K562 (cell line): ENCODE measurements around the gene C2CD2L. TPM values are rescaled to one million over a fixed set of nuclear protein-coding genes. Genes with fewer than 3 reads are reported as not detected.

Experiments used
- ATAC-seq: fragments of 200-7000 bp; cut with Tn5 transposase; 3 replicates; pipeline ENCODE4 v1.9.1; 2020; ENCODE audit warnings: moderate library complexity
- BruUV-seq: library from RNA; stranded (reverse); fragments of 400-500 nt; replicated peaks from 2 replicates; lab custom pipeline; 2021; lab: Mats Ljungman, UMichigan
- CTCF ChIA-PET: fragments of 300-600 bp; formaldehyde crosslinking; extraction: SDS; loops from one replicate; lab custom pipeline; 2021; ENCODE audit warnings: low intra/inter-chr PET ratio; lab: Yijun Ruan, JAX
- POLR2A ChIA-PET: fragments of 300-600, 350-650 bp; sonication (Branson Sonifier 250); formaldehyde crosslinking; extraction: SDS; loops from one replicate; lab custom pipeline; 2021; ENCODE audit warnings: antibody characterized with exemption, inconsistent platforms; lab: Yijun Ruan, JAX
- DNase-seq, 4 experiments: peaks; one replicate each; pipeline versions ENCODE4 v3.0.0 to v3.0.0-alpha.2; 2011 to 2018; ENCODE audit warnings: low spot score in 3 of 4, mixed read lengths in 3 of 4; ENCODE audit errors: extremely low read depth in 1 of 4
- FAIRE-seq: peaks from 2 replicates; lab custom pipeline; 2011; peaks lifted over from hg19 to GRCh38; lab: Jason Lieb, UNC
- H2AFZ ChIP-seq: 2 replicates; pipeline ENCODE4 v1.6.0; 2011; ENCODE audit warnings: low read depth, low read length, control low read depth, inconsistent platforms
- H3K27ac ChIP-seq: fragments of 200-600 bp; 3 replicates; pipeline ENCODE4 v1.8.0; 2011; ENCODE audit warnings: low read depth, mild to moderate bottlenecking, control low read depth, inconsistent platforms, low read length, moderate library complexity, mixed read lengths; ENCODE audit errors: extremely low read depth
- H3K27me3 ChIP-seq, 2 experiments: fragments of 300-600 bp in 1 of 2; 2 replicates in 1 of 2; 3 replicates in 1 of 2; pipeline versions ENCODE4 v1.6.0 to v1.8.0; 2011; ENCODE audit warnings: inconsistent platforms in 2 of 2, low read length in 2 of 2, mild to moderate bottlenecking in 1 of 2, mixed read lengths in 1 of 2, moderate library complexity in 1 of 2; ENCODE audit not compliant: control insufficient read depth in 2 of 2, insufficient read depth in 2 of 2
- H3K36me3 ChIP-seq: fragments of 300-600 bp; 3 replicates; pipeline ENCODE4 v1.8.0; 2011; ENCODE audit warnings: mild to moderate bottlenecking, low read length, inconsistent platforms; ENCODE audit not compliant: control insufficient read depth, insufficient read depth
- H3K4me1 ChIP-seq, 2 experiments: fragments of 200-600 bp in 1 of 2; replicated peaks in 1 of 2; 2 replicates in 1 of 2; 3 replicates in 1 of 2; pipeline versions ENCODE4 v1.5.1 to v1.8.0; 2011; ENCODE audit warnings: inconsistent platforms in 2 of 2, low read length in 2 of 2, mild to moderate bottlenecking in 1 of 2, mixed read lengths in 1 of 2, moderate library complexity in 1 of 2; ENCODE audit not compliant: control insufficient read depth in 2 of 2, insufficient read depth in 2 of 2
- H3K4me2 ChIP-seq: 2 replicates; pipeline ENCODE4 v1.6.1; 2011; ENCODE audit warnings: low read length, control low read depth, inconsistent platforms, mixed read lengths; ENCODE audit not compliant: insufficient read depth
- H3K4me3 ChIP-seq: fragments of 200-600 bp; sonication (generic), shearing (Covaris generic); 2 replicates; pipeline ENCODE4 v1.5.1; 2016; ENCODE audit warnings: control low read depth, inconsistent platforms
- H3K79me2 ChIP-seq: fragments of 200-600 bp; 3 replicates; pipeline ENCODE4 v1.8.0; 2011; ENCODE audit warnings: low read length, inconsistent platforms; ENCODE audit not compliant: control insufficient read depth, insufficient read depth
- H3K9ac ChIP-seq, 2 experiments: 2 replicates each; pipeline versions ENCODE4 v1.6.0 to v1.6.1; 2011; ENCODE audit warnings: low read depth in 2 of 2, low read length in 2 of 2, control low read depth in 1 of 2, inconsistent platforms in 1 of 2, mild to moderate bottlenecking in 1 of 2, mixed read lengths in 1 of 2; ENCODE audit not compliant: insufficient read depth in 1 of 2
- H3K9me1 ChIP-seq: one replicate; pipeline ENCODE4 v1.6.0; 2011; ENCODE audit warnings: inconsistent platforms, mild to moderate bottlenecking, low read length, moderate library complexity; ENCODE audit not compliant: control insufficient read depth, insufficient read depth
- H3K9me3 ChIP-seq: replicated peaks from 2 replicates; pipeline ENCODE4 v1.5.1; 2011; ENCODE audit warnings: low read depth, low read length, inconsistent platforms; ENCODE audit not compliant: control insufficient read depth, insufficient read depth
- H4K20me1 ChIP-seq: replicated peaks from 2 replicates; pipeline ENCODE4 v1.6.1; 2011; ENCODE audit warnings: low read length, inconsistent platforms, mixed read lengths; ENCODE audit not compliant: control insufficient read depth, insufficient read depth
- ADNP ChIP-seq: fragments of 200-800 bp; sonication (Bioruptor generic); IDR thresholded peaks from 2 replicates; pipeline ENCODE4 v1.6.1; 2016; ENCODE audit warnings: missing genetic modification characterization, missing compliant biosample characterization
- BCOR ChIP-seq: fragments of 450-650 bp; IDR thresholded peaks from 2 replicates; pipeline ENCODE4 v1.6.1; 2016
- BRD9 ChIP-seq: fragments of 450-650 bp; IDR thresholded peaks from 2 replicates; pipeline ENCODE4 v1.6.1; 2018; ENCODE audit warnings: low read depth; ENCODE audit not compliant: partially characterized antibody
- CBX1 ChIP-seq: sonication (generic); IDR thresholded peaks from 2 replicates; pipeline ENCODE4 v1.6.1; 2016; ENCODE audit warnings: antibody characterized with exemption, low read depth, mild to moderate bottlenecking
- CBX3 ChIP-seq, 2 experiments: IDR thresholded peaks; 1 replicate in 1 of 2; 2 replicates in 1 of 2; pipeline ENCODE4 v1.6.1; 2012; ENCODE audit warnings: inconsistent platforms in 2 of 2, low read length in 2 of 2, borderline replicate concordance in 1 of 2, control low read depth in 1 of 2
- CHD4 ChIP-seq: fragments of 200-600 bp; sonication (generic); IDR thresholded peaks from 3 replicates; pipeline ENCODE4 v1.6.1; 2012; ENCODE audit warnings: low read depth, mild to moderate bottlenecking, mixed read lengths, low read length, inconsistent platforms; ENCODE audit not compliant: insufficient read depth, insufficient replicate concordance, poor library complexity, severe bottlenecking
- HDAC2 ChIP-seq: fragments of 450-650 bp; IDR thresholded peaks from 2 replicates; pipeline ENCODE4 v1.6.1; 2016; ENCODE audit warnings: mild to moderate bottlenecking
- HDGF ChIP-seq: fragments of 450-650 bp; IDR thresholded peaks from 2 replicates; pipeline ENCODE4 v1.6.1; 2016
- KDM1A ChIP-seq, 2 experiments: fragments of 450-650 bp; IDR thresholded peaks; 2 replicates each; pipeline ENCODE4 v1.6.1; 2016; ENCODE audit warnings: mild to moderate bottlenecking in 2 of 2
- NFIC ChIP-seq: fragments of 450-650 bp; IDR thresholded peaks from 2 replicates; pipeline ENCODE4 v1.6.1; 2017; ENCODE audit warnings: mild to moderate bottlenecking, inconsistent platforms
- RBM25 ChIP-seq: fragments of 200-400 bp; formaldehyde crosslinking; IDR thresholded peaks from 2 replicates; pipeline ENCODE4 v1.6.1; 2018; ENCODE audit warnings: low read length, low read depth, moderate library complexity; ENCODE audit not compliant: severe bottlenecking
- SIX5 ChIP-seq, 2 experiments: IDR thresholded peaks; 2 replicates each; pipeline ENCODE4 v1.6.1; 2011; ENCODE audit warnings: low read length in 2 of 2, borderline replicate concordance in 1 of 2, low read depth in 1 of 2, mild to moderate bottlenecking in 1 of 2, moderate library complexity in 1 of 2; ENCODE audit not compliant: insufficient read depth in 1 of 2
- SMARCA5 ChIP-seq: fragments of 450-650 bp; IDR thresholded peaks from 2 replicates; pipeline ENCODE4 v1.6.1; 2016
- STAT5A ChIP-seq: IDR thresholded peaks from 2 replicates; pipeline ENCODE4 v1.6.1; 2012; ENCODE audit warnings: low read length, inconsistent platforms, borderline replicate concordance
- YY1 ChIP-seq, 3 experiments: IDR thresholded peaks; 2 replicates each; pipeline ENCODE4 v1.6.1; 2011; ENCODE audit warnings: low read length in 2 of 3, mild to moderate bottlenecking in 2 of 3, moderate library complexity in 2 of 3, borderline replicate concordance in 1 of 3, control low read depth in 1 of 3, low read depth in 1 of 3; ENCODE audit not compliant: insufficient read depth in 3 of 3, insufficient replicate concordance in 2 of 3, control insufficient read depth in 1 of 3, insufficient read length in 1 of 3; ENCODE audit errors: extremely low read depth in 1 of 3
- ZFP36 ChIP-seq: fragments of 150-350 bp; IDR thresholded peaks from 2 replicates; pipeline ENCODE4 v1.6.1; 2018; ENCODE audit warnings: low read length, low read depth; ENCODE audit not compliant: partially characterized antibody
- whole genome bisulfite sequencing: fragments of 100-300 bp; shearing (Covaris generic); methylation state at CpG from one replicate; pipeline ENCODE4 v1.1.6; 2016; ENCODE audit warnings: low coverage, mixed read lengths; ENCODE audit not compliant: insufficient coverage; ENCODE audit errors: missing lambda C conversion rate; 5-methylcytosine and 5-hydroxymethylcytosine counted together
- in situ Hi-C: fragments of 300-500 bp; cut with MboI; formaldehyde crosslinking; loops from 4 replicates; pipeline ENCODE4 v1.15.0; 2018; ENCODE audit warnings: inconsistent platforms, mixed read lengths
- intact Hi-C: fragments of 100-400 bp; cut with micrococcal nuclease; formaldehyde crosslinking; loops from 2 replicates; pipeline ENCODE4 v1.14.2; 2022
- polyA plus RNA-seq, 8 experiments: library from polyadenylated mRNA; depleted of rRNA in 4 of 8; stranded (reverse) in 5 of 8; unstranded in 3 of 8; fragments of >200 nt; fragmentation: Nextera tagmentation in 2 of 8; fragmentation: Illumina TruSeq in 1 of 8; extraction: Ambion mirVana in 2 of 8; extraction: Trizol in 1 of 8; gene quantifications; 2 replicates each; pipeline versions ENCODE4 v1.2.1 to v1.2.3, GENCODE V29; 2011 to 2014; ENCODE audit warnings: inconsistent platforms in 1 of 8, missing spikeins in 1 of 8
- total RNA-seq, 7 experiments: library from RNA; depleted of rRNA in 6 of 7; stranded (reverse); fragments of >200 nt in 6 of 7; fragmentation: Illumina TruSeq in 2 of 7; extraction: Trizol in 2 of 7; gene quantifications; 2 replicates each; pipeline versions ENCODE4 v1.2.1 to v1.2.3, GENCODE V29; 2011 to 2021; ENCODE audit warnings: low replicate concordance in 1 of 7
- TF ChIP-seq, protein P1 (sequence below): fragments of 450-650 bp; IDR thresholded peaks from 2 replicates; pipeline ENCODE4 v1.6.1; 2016
- TF ChIP-seq, protein P2 (sequence below), 3 experiments: IDR thresholded peaks in 2 of 3; conservative IDR thresholded peaks in 1 of 3; 2 replicates each; pipeline ENCODE4 v1.5.1; 2011 to 2012; ENCODE audit warnings: low read length in 3 of 3, mild to moderate bottlenecking in 3 of 3, control low read depth in 2 of 3, improper control_type of control experiment in 1 of 3, inconsistent platforms in 1 of 3, low read depth in 1 of 3, mixed read lengths in 1 of 3, moderate library complexity in 1 of 3; ENCODE audit not compliant: insufficient read depth in 2 of 3

Gene C2CD2L
- total and polyA plus RNA-seq, 9 of the 15 experiments (the other 6 are each of a cell fraction or from before 2014, with no cell fraction given): 0.66 to 41.2 (median 14.8) TPM

GRCh38 chr11:119153049-119153818, 46.1 kb downstream of the C2CD2L start:
- FAIRE-seq: no peak
- Histone ChIP-seq H3K27ac (no peak overlapping the region), H3K36me3 (no peaks in the 10 kb centered on the region), H3K4me1 (peaks cover 19 to 33% of the 10 kb centered on the region in 2 experiments; a peak in 4 of 5 replicates), H3K4me2 (no peak overlapping the region), H3K27me3 (peaks cover 4 to 19% of the 10 kb centered on the region in 2 experiments; a peak in 4 of 5 replicates), H3K9me1 (no peaks in the 10 kb centered on the region), H3K79me2 (no peaks in the 10 kb centered on the region), H2AFZ (no peak overlapping the region), H4K20me1 (no peaks in the 10 kb centered on the region; the same call in 1 of the 2 replicates), H3K9me3 (no peaks in the 10 kb centered on the region), H3K4me3 (no peak overlapping the region), H3K9ac (no peak overlapping the region)
- intact Hi-C loops (no loop called here), in situ Hi-C loops (no loop called here)
- ChIA-PET POLR2A (interaction anchor here (0.5 to 1.1 kb wide), 6 partner anchors 10 to 98 kb away, joined by 3 to 5 read pairs (median 4); no protein-coding TSS in a partner anchor), CTCF (interaction anchor here (0.6 to 0.7 kb wide), 2 partner anchors 45 to 344 kb away, joined by 3 read pairs; no protein-coding TSS in a partner anchor)
- WGBS: 18% methylated on average over 9 of the region's 9 CpGs
- no peak for DNase-seq
- ATAC-seq: 0 out of 3 replicates have a peak, but pooled peaks have one; percentile 7
- BruUV-seq: no TSS peak
- TF ChIP-seq KDM1A (IDR thresholded peaks at IDR 0.05) (peak; percentile 75 to 83), ZFP36 (peak; percentile 93), HDAC2 (peak; percentile 81), CHD4 (peak; percentile 86), NFIC (0 out of 2 replicates have a peak, but pooled peaks have one; percentile 12), ADNP (peak; percentile 81), SIX5 (IDR thresholded peaks at IDR 0.05; ENCODE audit: borderline replicate concordance in 1 of 2, insufficient read depth in 1 of 2, low read depth in 1 of 2, low read length in 2 of 2) (no peak), SMARCA5 (peak; percentile 85), YY1 (IDR thresholded peaks at IDR 0.05; ENCODE audit: borderline replicate concordance in 1 of 3, control insufficient read depth in 1 of 3, extremely low read depth in 1 of 3, insufficient read depth in 3 of 3, insufficient read length in 1 of 3, insufficient replicate concordance in 2 of 3, low read depth in 1 of 3, low read length in 2 of 3) (no peak), BCOR (peak; percentile 98), BRD9 (peak; percentile 72), CBX3 (IDR thresholded peaks at IDR 0.05; ENCODE audit: borderline replicate concordance in 1 of 2, low read length in 2 of 2) (0 out of 3 replicates have a peak, but pooled peaks of 1 of the 2 experiments have one; percentile 47), STAT5A (no peak), HDGF (no peak), CBX1 (peak; percentile 56; the same call in 1 of the 2 replicates), RBM25 (peak; percentile 95)
- TF ChIP-seq, protein P1, sequence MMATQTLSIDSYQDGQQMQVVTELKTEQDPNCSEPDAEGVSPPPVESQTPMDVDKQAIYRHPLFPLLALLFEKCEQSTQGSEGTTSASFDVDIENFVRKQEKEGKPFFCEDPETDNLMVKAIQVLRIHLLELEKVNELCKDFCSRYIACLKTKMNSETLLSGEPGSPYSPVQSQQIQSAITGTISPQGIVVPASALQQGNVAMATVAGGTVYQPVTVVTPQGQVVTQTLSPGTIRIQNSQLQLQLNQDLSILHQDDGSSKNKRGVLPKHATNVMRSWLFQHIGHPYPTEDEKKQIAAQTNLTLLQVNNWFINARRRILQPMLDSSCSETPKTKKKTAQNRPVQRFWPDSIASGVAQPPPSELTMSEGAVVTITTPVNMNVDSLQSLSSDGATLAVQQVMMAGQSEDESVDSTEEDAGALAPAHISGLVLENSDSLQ: peak; percentile 24; the same call in 1 of the 2 replicates
- TF ChIP-seq, protein P2, sequence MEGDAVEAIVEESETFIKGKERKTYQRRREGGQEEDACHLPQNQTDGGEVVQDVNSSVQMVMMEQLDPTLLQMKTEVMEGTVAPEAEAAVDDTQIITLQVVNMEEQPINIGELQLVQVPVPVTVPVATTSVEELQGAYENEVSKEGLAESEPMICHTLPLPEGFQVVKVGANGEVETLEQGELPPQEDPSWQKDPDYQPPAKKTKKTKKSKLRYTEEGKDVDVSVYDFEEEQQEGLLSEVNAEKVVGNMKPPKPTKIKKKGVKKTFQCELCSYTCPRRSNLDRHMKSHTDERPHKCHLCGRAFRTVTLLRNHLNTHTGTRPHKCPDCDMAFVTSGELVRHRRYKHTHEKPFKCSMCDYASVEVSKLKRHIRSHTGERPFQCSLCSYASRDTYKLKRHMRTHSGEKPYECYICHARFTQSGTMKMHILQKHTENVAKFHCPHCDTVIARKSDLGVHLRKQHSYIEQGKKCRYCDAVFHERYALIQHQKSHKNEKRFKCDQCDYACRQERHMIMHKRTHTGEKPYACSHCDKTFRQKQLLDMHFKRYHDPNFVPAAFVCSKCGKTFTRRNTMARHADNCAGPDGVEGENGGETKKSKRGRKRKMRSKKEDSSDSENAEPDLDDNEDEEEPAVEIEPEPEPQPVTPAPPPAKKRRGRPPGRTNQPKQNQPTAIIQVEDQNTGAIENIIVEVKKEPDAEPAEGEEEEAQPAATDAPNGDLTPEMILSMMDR (IDR thresholded peaks at IDR 0.05 in 2 of 3, conservative IDR thresholded peaks at IDR 0.05 in 1 of 3; ENCODE audit: insufficient read depth in 2 of 3, low read depth in 1 of 3, low read length in 3 of 3): 0 out of 6 replicates have a peak, but pooled peaks have one; percentile 8 to 29 (median 10)
